Fibroblast of mammary gland (primary cell): ENCODE results near the gene TPO.

ENCODE experiments used
- DNase-seq: peaks from one replicate; pipeline ENCODE4 v3.0.0-alpha.2; 2010; ENCODE audit warnings: low read depth
- H3K4me3 ChIP-seq: 2 replicates; pipeline ENCODE4 v1.5.1; 2011; ENCODE audit warnings: low read depth, mild to moderate bottlenecking, low read length, moderate library complexity; ENCODE audit not compliant: control insufficient read depth
- TF ChIP-seq, protein P1 (sequence below): conservative IDR thresholded peaks from 2 replicates; pipeline ENCODE4 v1.5.1; 2011; ENCODE audit warnings: low read depth, low read length, inconsistent platforms; ENCODE audit not compliant: control insufficient read depth, insufficient read depth

The TPO gene

GRCh38 chr2:1427086-1427485 is 13.8 kb downstream of the TPO start:
- no peak overlapping the region for H3K4me3 ChIP-seq
- TF ChIP-seq, protein P1, sequence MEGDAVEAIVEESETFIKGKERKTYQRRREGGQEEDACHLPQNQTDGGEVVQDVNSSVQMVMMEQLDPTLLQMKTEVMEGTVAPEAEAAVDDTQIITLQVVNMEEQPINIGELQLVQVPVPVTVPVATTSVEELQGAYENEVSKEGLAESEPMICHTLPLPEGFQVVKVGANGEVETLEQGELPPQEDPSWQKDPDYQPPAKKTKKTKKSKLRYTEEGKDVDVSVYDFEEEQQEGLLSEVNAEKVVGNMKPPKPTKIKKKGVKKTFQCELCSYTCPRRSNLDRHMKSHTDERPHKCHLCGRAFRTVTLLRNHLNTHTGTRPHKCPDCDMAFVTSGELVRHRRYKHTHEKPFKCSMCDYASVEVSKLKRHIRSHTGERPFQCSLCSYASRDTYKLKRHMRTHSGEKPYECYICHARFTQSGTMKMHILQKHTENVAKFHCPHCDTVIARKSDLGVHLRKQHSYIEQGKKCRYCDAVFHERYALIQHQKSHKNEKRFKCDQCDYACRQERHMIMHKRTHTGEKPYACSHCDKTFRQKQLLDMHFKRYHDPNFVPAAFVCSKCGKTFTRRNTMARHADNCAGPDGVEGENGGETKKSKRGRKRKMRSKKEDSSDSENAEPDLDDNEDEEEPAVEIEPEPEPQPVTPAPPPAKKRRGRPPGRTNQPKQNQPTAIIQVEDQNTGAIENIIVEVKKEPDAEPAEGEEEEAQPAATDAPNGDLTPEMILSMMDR, result no peak
- no peak for DNase-seq

- DNase-seq, result no peak
- H3K4me3 ChIP-seq, result no peak overlapping the region
- TF ChIP-seq, protein P1, result no peak
These were observed 16.6 kb downstream of the TPO start for GRCh38 chr2:1429895-1430294.

GRCh38 chr2:1430491-1430890 is 17.2 kb downstream of the TPO start:
- no peak overlapping the region for H3K4me3 ChIP-seq
- TF ChIP-seq, protein P1, result no peak
- DNase-seq, result no peak

DNA sequence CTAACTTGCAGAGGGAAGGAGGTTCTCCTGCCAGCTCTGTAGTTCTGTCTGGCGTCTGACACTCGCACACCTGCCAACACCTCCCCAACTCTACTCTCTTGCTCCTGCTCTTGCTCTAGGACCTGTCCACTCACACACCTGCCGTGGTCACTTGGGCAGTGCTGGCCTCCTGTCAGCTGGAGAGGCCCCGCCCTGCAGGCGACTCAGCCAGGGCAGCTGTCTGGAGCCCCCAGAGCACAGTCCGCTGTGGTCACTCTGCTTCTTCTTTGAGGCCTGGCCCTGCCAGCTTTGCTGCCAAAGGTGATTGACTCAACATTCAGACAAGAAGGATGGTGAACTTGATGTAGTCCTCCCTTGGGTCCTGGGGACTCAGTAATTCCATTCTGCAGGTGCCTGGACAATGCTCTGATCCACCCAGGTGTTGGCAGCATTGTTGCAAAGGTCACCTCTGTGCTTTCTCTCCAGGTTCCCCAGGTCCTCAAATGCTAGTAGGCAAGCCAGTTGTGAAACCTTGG is 18.7 kb downstream of the TPO start:
- TF ChIP-seq, protein P1, result no peak
- no peak overlapping the region for H3K4me3 ChIP-seq
- no peak for DNase-seq

GRCh38 chr2:1432726-1433125 is 19.5 kb downstream of the TPO start:
- TF ChIP-seq, protein P1, result no peak

DNA sequence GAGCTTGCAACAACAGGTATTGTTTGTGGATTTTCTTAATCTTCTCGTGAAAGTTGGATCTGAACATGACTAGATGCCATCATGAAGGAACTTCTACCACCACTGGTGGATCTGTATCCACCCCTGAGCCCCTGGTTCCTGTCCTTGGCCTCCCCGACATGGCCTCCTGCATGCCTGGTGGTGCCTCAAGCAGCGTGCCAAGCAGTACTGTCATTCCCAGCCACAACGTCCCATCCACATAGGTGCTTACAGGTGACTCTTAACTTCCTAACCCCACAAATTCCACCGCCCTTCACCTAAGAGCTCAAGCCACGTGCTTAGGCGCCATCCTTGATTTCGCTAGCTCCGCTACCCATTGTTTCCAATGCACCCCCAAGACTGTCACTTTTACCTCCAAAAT is 23.1 kb downstream of the TPO start:
- TF ChIP-seq, protein P1, result no peak
- no peak overlapping the region for H3K4me3 ChIP-seq
- DNase-seq, result no peak

More at GRCh38 chr2:1432726-1433125, 19.5 kb downstream of the TPO start:
- H3K4me3 ChIP-seq, result no peak overlapping the region
- no peak for DNase-seq

DNA sequence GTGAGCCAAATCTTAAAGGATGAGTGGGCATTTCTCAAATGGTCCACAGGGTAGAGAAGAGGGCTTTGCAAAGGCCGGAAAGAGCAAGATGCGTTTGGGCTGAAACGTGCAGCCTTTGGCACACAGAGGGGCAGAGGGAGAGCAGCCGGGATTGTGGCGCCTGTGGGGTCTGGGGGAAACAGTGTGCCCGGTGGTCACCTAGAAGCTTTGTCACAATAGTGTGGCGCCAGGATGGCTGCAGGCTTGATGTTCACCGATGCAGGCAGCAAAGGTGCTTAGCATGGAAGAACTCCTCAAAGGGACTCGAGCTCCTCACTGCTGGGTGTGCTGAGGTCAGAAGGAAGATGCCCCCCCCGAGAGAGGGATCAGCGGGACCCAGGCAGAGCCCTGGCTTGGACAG is 23.8 kb downstream of the TPO start:
- no peak for DNase-seq

More for the DNA sequence above, 23.8 kb downstream of the TPO start:
- TF ChIP-seq, protein P1, result no peak
- no peak overlapping the region for H3K4me3 ChIP-seq
